Keratinocyte (primary cell): ENCODE data around the gene ADGRD1. TPM values are rescaled to one million over a fixed set of nuclear protein-coding genes. Genes with fewer than 3 reads are reported as not detected.

Source experiments
- DNase-seq: peaks from one replicate; pipeline ENCODE4 v3.0.0-alpha.2; 2011; ENCODE audit warnings: low read depth, missing footprints, low spot score
- FAIRE-seq: peaks from 2 replicates; lab custom pipeline; 2011; peaks lifted over from hg19 to GRCh38; lab: Jason Lieb, UNC
- H2AFZ ChIP-seq: 2 replicates; pipeline ENCODE4 v1.6.0; 2012; ENCODE audit warnings: low read length, control low read depth, inconsistent platforms; ENCODE audit not compliant: control insufficient read depth
- H3K27ac ChIP-seq: 2 replicates; pipeline ENCODE4 v1.5.1; 2011; ENCODE audit warnings: low read length; ENCODE audit not compliant: control insufficient read depth, insufficient read depth
- H3K27me3 ChIP-seq: 3 replicates; pipeline ENCODE4 v1.6.0; 2011; ENCODE audit warnings: low read length; ENCODE audit not compliant: control insufficient read depth, insufficient read depth; ENCODE audit errors: extremely low read depth
- H3K36me3 ChIP-seq, 2 experiments: 2 replicates in 1 of 2; 3 replicates in 1 of 2; pipeline ENCODE4 v1.5.1; 2011; ENCODE audit warnings: low read length in 2 of 2, mild to moderate bottlenecking in 1 of 2; ENCODE audit not compliant: control insufficient read depth in 2 of 2, insufficient read depth in 2 of 2; ENCODE audit errors: extremely low read depth in 1 of 2
- H3K4me1 ChIP-seq: 3 replicates; pipeline ENCODE4 v1.5.1; 2011; ENCODE audit warnings: low read length; ENCODE audit not compliant: control insufficient read depth, insufficient read depth; ENCODE audit errors: extremely low read depth
- H3K4me2 ChIP-seq: 3 replicates; pipeline ENCODE4 v1.6.0; 2011; ENCODE audit warnings: low read depth, low read length; ENCODE audit not compliant: control insufficient read depth, insufficient read depth; ENCODE audit errors: extremely low read depth
- H3K4me3 ChIP-seq, 3 experiments: fragments of 200-600 bp in 1 of 3; sonication (generic) in 1 of 3; 2 replicates in 2 of 3; 3 replicates in 1 of 3; pipeline ENCODE4 v1.5.1; 2011 to 2016; ENCODE audit warnings: low read length in 3 of 3, mild to moderate bottlenecking in 3 of 3, control low read depth in 2 of 3, inconsistent platforms in 1 of 3, low read depth in 1 of 3, mixed read lengths in 1 of 3, mixed run types in 1 of 3, moderate library complexity in 1 of 3; ENCODE audit not compliant: control insufficient read depth in 2 of 3, insufficient read depth in 2 of 3; ENCODE audit errors: extremely low read depth in 1 of 3
- H3K79me2 ChIP-seq: 2 replicates; pipeline ENCODE4 v1.6.0; 2012; ENCODE audit warnings: low read length; ENCODE audit not compliant: control insufficient read depth, insufficient read depth
- H3K9ac ChIP-seq: 3 replicates; pipeline ENCODE4 v1.6.0; 2011; ENCODE audit warnings: low read length; ENCODE audit not compliant: control insufficient read depth, insufficient read depth; ENCODE audit errors: extremely low read depth
- H3K9me1 ChIP-seq: 3 replicates; pipeline ENCODE4 v1.6.0; 2011; ENCODE audit warnings: low read length; ENCODE audit not compliant: control insufficient read depth, insufficient read depth; ENCODE audit errors: extremely low read depth
- H3K9me3 ChIP-seq: 2 replicates; pipeline ENCODE4 v1.5.1; 2012; ENCODE audit warnings: low read depth, low read length; ENCODE audit not compliant: control insufficient read depth
- H4K20me1 ChIP-seq: 3 replicates; pipeline ENCODE4 v1.6.0; 2011; ENCODE audit warnings: low read length; ENCODE audit not compliant: control insufficient read depth, insufficient read depth; ENCODE audit errors: extremely low read depth
- CTCF ChIP-seq, 3 experiments: IDR thresholded peaks in 1 of 3; conservative IDR thresholded peaks in 1 of 3; optimal IDR thresholded peaks in 1 of 3; 2 replicates in 2 of 3; 3 replicates in 1 of 3; pipeline versions ENCODE3 to v1.5.1; 2011; ENCODE audit warnings: low read length in 3 of 3, mild to moderate bottlenecking in 3 of 3, moderate library complexity in 2 of 3, control low read depth in 1 of 3, inconsistent platforms in 1 of 3; ENCODE audit not compliant: insufficient read depth in 2 of 3; ENCODE audit errors: extremely low read depth in 1 of 3
- EZH2 ChIP-seq: IDR thresholded peaks from one replicate; pipeline ENCODE4 v1.6.1; 2012; ENCODE audit warnings: inconsistent platforms, mild to moderate bottlenecking, low read length, moderate library complexity
- dilution Hi-C: fragments of 300-500 bp; cut with MboI; formaldehyde crosslinking; loops from one replicate; pipeline ENCODE4 v1.7.0; 2020; ENCODE audit warnings: low sequenced_read_pairs; ENCODE audit not compliant: extremely low pct_ligation_motif_present
- polyA plus RNA-seq, 5 experiments: library from polyadenylated mRNA; depleted of rRNA in 3 of 5; stranded (reverse) in 3 of 5; stranded (forward) in 1 of 5; unstranded in 1 of 5; fragments of >200 nt; gene quantifications; 1 replicate in 1 of 5; 2 replicates in 3 of 5; 3 replicates in 1 of 5; pipeline versions ENCODE4 v1.2.1 to v1.2.3, GENCODE V29; 2011 to 2012; ENCODE audit warnings: missing spikeins in 2 of 5, low read depth in 1 of 5, low replicate concordance in 1 of 5

ADGRD1 gene
- polyA plus RNA-seq, 1 donor (not counting 4 experiments of a cell fraction or from before 2014, with no cell fraction given): not detected

DNA sequence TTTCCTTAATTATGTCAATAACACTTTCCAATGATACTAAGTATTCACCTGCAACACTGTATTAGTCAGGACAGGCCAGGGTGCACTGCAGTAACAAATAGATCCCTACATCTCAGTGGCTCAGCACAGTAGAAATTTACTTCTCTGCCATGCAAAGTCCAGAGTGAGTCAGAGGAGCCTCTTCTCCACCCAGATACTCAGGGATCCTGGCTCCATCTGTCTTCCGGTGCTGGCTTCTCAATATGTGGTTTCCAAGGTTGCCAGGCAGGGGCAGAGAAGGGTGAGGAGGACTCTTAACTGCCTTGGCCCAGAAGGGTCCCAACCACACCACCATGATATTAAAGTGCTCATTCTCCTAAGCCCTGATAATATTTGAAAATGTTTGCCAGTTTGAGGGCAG, 47.8 kb downstream of the ADGRD1 start:
- DNase-seq: no peak
- Histone ChIP-seq H4K20me1 (no peaks in the 10 kb centered on the region), H3K9ac (no peak overlapping the region), H3K4me2 (no peak overlapping the region), H3K27ac (no peak overlapping the region), H3K36me3 (no peaks in the 10 kb centered on the region), H3K79me2 (no peaks in the 10 kb centered on the region), H3K9me3 (no peaks in the 10 kb centered on the region), H3K27me3 (no peaks in the 10 kb centered on the region), H2AFZ (no peak overlapping the region), H3K4me3 (no peak overlapping the region), H3K9me1 (no peaks in the 10 kb centered on the region), H3K4me1 (no peaks in the 10 kb centered on the region)
- no peak for FAIRE-seq
- dilution Hi-C loops: no loop called here
- no peak for TF ChIP-seq EZH2
- no peak for TF ChIP-seq CTCF (optimal IDR thresholded peaks at IDR 0.05 in 1 of 3, IDR thresholded peaks at IDR 0.05 in 1 of 3, conservative IDR thresholded peaks at IDR 0.05 in 1 of 3; ENCODE audit: extremely low read depth in 1 of 3, insufficient read depth in 2 of 3, low read length in 3 of 3)

DNA sequence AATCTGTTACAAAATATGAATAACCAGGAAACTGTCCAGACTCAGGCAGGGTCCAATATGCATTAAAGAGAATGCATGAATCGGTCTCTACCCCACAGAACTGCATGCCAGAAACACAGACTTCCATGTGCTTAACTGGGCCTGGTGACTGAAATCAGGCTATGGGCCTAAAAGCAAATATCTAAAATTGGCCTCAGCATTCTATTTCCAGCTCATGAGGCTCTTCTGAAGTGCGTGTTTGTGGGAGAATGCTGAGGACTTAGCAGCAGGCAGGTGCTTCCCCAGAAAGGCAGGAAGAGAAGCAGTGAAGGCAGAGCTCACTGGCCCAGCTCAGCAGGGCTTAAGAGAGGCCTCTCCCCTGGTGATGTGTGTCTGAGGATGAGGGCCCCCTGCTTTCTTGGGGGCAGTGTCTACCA, 48.5 kb downstream of the ADGRD1 start:
- Histone ChIP-seq H3K4me3 (no peak overlapping the region), H3K27ac (no peak overlapping the region), H3K4me1 (no peaks in the 10 kb centered on the region), H3K4me2 (no peak overlapping the region), H3K9me3 (no peaks in the 10 kb centered on the region), H3K79me2 (no peaks in the 10 kb centered on the region), H3K9ac (no peak overlapping the region), H2AFZ (no peak overlapping the region), H4K20me1 (no peaks in the 10 kb centered on the region), H3K9me1 (no peaks in the 10 kb centered on the region), H3K36me3 (no peaks in the 10 kb centered on the region), H3K27me3 (no peaks in the 10 kb centered on the region)
- dilution Hi-C loops: no loop called here
- FAIRE-seq (no peak), DNase-seq (no peak)
- TF ChIP-seq EZH2 (no peak), CTCF (optimal IDR thresholded peaks at IDR 0.05 in 1 of 3, IDR thresholded peaks at IDR 0.05 in 1 of 3, conservative IDR thresholded peaks at IDR 0.05 in 1 of 3; ENCODE audit: extremely low read depth in 1 of 3, insufficient read depth in 2 of 3, low read length in 3 of 3) (no peak)
